MM.1S (cell line): Measurements from ENCODE around the gene TSPOAP1.

Experiments
- CTCF ChIP-seq: fragments of 300-600 bp; sonication (generic); IDR thresholded peaks from 2 replicates; pipeline ENCODE4 v1.5.1; 2016; ENCODE audit warnings: antibody characterized with exemption, low read length, mixed read lengths
- EZH2 ChIP-seq: fragments of 300-600 bp; sonication (generic); optimal IDR thresholded peaks from 2 replicates; pipeline ENCODE3; 2017; ENCODE audit warnings: low read depth, mild to moderate bottlenecking, antibody characterized with exemption, low read length, mixed read lengths
- EZH2phosphoT487 ChIP-seq: fragments of 300-600 bp; sonication (generic); IDR thresholded peaks from 2 replicates; pipeline ENCODE4 v1.6.1; 2018; ENCODE audit warnings: antibody characterized with exemption, low read length

- no peak for TF ChIP-seq CTCF
- no peak for TF ChIP-seq EZH2
- TF ChIP-seq EZH2phosphoT487: no peak
Measured at GRCh38 chr17:58269557-58270291, 58.9 kb downstream of the TSPOAP1 start.
